ENCODE results near the gene CLASP1. TPM values are rescaled to one million over a fixed set of nuclear protein-coding genes. Genes with fewer than 3 reads are reported as not detected.
"Not testable (repeated sequence)": the region's sequence is repeated elsewhere in the genome, so short reads cannot be mapped to it uniquely, and the experiment has no call there.

The CLASP1 gene
- total RNA-seq, 4 donors from 2014 or later, result 14.1 to 110 (median 55.9) TPM

DNA sequence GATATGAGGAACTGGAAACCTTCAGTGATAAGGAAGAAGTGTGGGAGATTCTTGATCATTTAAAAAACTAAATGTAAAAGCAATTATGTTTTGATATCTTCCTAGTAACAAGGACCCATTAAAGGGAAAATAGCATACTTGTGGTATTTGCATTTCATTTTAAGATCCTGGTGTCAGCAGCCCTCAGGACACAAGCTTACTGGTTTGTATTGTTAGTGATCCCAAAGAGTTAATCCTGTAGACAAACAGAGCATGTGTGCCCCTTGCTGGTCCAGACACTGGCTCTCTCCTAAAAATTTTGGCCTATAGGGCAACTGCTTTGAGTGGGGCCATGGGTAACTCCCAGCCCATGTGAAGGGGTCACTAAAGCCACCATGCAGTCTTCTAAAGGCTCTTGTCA, 263.2 kb downstream of the CLASP1 start:
- no peak for TF ChIP-seq POLR2A (IDR thresholded peaks at IDR 0.05)
- TF ChIP-seq, protein P1, sequence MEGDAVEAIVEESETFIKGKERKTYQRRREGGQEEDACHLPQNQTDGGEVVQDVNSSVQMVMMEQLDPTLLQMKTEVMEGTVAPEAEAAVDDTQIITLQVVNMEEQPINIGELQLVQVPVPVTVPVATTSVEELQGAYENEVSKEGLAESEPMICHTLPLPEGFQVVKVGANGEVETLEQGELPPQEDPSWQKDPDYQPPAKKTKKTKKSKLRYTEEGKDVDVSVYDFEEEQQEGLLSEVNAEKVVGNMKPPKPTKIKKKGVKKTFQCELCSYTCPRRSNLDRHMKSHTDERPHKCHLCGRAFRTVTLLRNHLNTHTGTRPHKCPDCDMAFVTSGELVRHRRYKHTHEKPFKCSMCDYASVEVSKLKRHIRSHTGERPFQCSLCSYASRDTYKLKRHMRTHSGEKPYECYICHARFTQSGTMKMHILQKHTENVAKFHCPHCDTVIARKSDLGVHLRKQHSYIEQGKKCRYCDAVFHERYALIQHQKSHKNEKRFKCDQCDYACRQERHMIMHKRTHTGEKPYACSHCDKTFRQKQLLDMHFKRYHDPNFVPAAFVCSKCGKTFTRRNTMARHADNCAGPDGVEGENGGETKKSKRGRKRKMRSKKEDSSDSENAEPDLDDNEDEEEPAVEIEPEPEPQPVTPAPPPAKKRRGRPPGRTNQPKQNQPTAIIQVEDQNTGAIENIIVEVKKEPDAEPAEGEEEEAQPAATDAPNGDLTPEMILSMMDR (IDR thresholded peaks at IDR 0.05), result no peak
- Histone ChIP-seq H3K27me3 (no peaks in the 10 kb centered on the region), H3K4me1 (no peaks in the 10 kb centered on the region), H3K27ac (no peak overlapping the region), H3K36me3 (no peaks in the 10 kb centered on the region), H3K4me3 (no peak overlapping the region), H3K9me3 (no peaks in the 10 kb centered on the region)
- intact Hi-C loops (cut with DNase I; ENCODE audit: low total_unique reads), result no loop called here
- DNase-seq, result no peak

- no peak for DNase-seq
- Histone ChIP-seq H3K27ac (no peak overlapping the region), H3K9me3 (no peaks in the 10 kb centered on the region), H3K4me1 (no peaks in the 10 kb centered on the region), H3K27me3 (no peaks in the 10 kb centered on the region), H3K36me3 (no peaks in the 10 kb centered on the region), H3K4me3 (no peak overlapping the region)
- intact Hi-C loops (cut with DNase I; ENCODE audit: low total_unique reads), result no loop called here
- TF ChIP-seq POLR2A (IDR thresholded peaks at IDR 0.05), result no peak
- TF ChIP-seq, protein P1 (IDR thresholded peaks at IDR 0.05), result no peak
Observed at GRCh38 chr2:121382744-121383143, 266.5 kb downstream of the CLASP1 start.

- Histone ChIP-seq H3K27ac (no peak overlapping the region), H3K4me1 (no peaks in the 10 kb centered on the region), H3K4me3 (no peak overlapping the region), H3K27me3 (no peaks in the 10 kb centered on the region), H3K36me3 (no peaks in the 10 kb centered on the region), H3K9me3 (no peaks in the 10 kb centered on the region)
- TF ChIP-seq POLR2A (IDR thresholded peaks at IDR 0.05), result no peak
- TF ChIP-seq, protein P1 (IDR thresholded peaks at IDR 0.05), result no peak
- DNase-seq, result no peak
- intact Hi-C loops (cut with DNase I; ENCODE audit: low total_unique reads), result no loop called here
Observed at GRCh38 chr2:121377646-121378045, 271.6 kb downstream of the CLASP1 start.

GRCh38 chr2:121376535-121377250, 272.6 kb downstream of the CLASP1 start:
- no peaks in the 10 kb centered on the region for H3K9me3 ChIP-seq

GRCh38 chr2:121375621-121376159, 273.6 kb downstream of the CLASP1 start:
- DNase-seq, result no peak
- Histone ChIP-seq H3K4me3 (no peak overlapping the region), H3K27ac (no peak overlapping the region), H3K4me1 (no peaks in the 10 kb centered on the region), H3K36me3 (no peaks in the 10 kb centered on the region), H3K9me3 (no peaks in the 10 kb centered on the region), H3K27me3 (no peaks in the 10 kb centered on the region)
- intact Hi-C loops (cut with DNase I; ENCODE audit: low total_unique reads), result no loop called here
- TF ChIP-seq, protein P1 (IDR thresholded peaks at IDR 0.05), result no peak
- no peak for TF ChIP-seq POLR2A (IDR thresholded peaks at IDR 0.05)

More at GRCh38 chr2:121376535-121377250, 272.6 kb downstream of the CLASP1 start:
- Histone ChIP-seq H3K36me3 (no peaks in the 10 kb centered on the region), H3K4me3 (no peak overlapping the region), H3K27me3 (no peaks in the 10 kb centered on the region), H3K4me1 (no peaks in the 10 kb centered on the region), H3K27ac (no peak overlapping the region)
- DNase-seq, result no peak
- TF ChIP-seq, protein P1 (IDR thresholded peaks at IDR 0.05), result no peak
- no peak for TF ChIP-seq POLR2A (IDR thresholded peaks at IDR 0.05)
- intact Hi-C loops (cut with DNase I; ENCODE audit: low total_unique reads), result no loop called here

DNA sequence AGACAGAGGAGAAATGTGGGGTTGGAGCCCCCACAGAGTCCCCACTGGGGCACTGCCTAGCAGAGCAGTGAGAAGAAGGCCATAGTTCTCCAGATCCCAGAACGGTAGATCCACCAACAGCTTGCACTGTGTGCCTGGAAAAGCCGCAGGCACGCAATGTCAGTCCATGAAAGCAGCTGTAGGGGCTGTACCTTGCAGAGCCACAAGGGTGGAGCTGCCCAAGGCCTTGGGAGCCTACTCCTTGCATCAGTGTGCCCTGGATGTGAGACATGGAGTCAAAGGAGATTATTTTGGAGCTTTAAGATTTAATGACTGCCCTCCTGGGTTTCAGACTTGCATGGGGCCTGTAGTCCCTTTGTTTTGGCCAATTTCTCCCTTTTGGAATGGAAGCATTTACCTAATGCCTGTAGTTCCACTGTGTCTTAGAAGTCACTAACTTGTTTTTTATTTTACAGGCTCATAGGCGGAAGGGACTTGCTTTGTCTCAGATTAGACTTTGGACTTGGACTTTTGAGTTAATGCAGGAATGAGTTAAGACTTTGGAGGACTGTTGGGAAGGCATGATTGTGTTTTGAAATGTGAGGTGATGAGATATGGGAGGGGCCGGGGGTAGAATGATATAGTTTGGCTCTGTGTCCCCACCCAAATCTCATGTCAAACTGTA, 274.7 kb downstream of the CLASP1 start:
- H3K36me3 ChIP-seq; H3K27me3 ChIP-seq; intact Hi-C loops (cut with DNase I; ENCODE audit: low total_unique reads); H3K9me3 ChIP-seq; DNase-seq; H3K27ac ChIP-seq; H3K4me1 ChIP-seq; H3K4me3 ChIP-seq: not testable (repeated sequence)
